Cardiac fibroblast (primary cell): ENCODE data around the gene PTPRT.

Experiments used
- DNase-seq, 2 donors: peaks; one replicate each; pipeline versions ENCODE4 v3.0.0 to v3.0.0-alpha.2; 2010; ENCODE audit warnings: low read depth in 2 of 2
- H3K4me3 ChIP-seq, 2 donors: replicated peaks in 1 of 2; 1 replicate in 1 of 2; 2 replicates in 1 of 2; pipeline ENCODE4 v1.5.1; 2011; ENCODE audit warnings: low read depth in 2 of 2, low read length in 2 of 2, mild to moderate bottlenecking in 2 of 2, moderate library complexity in 1 of 2
- TF ChIP-seq, protein P1 (sequence below): IDR thresholded peaks from one replicate; pipeline ENCODE4 v1.5.1; 2011; ENCODE audit warnings: low read depth, mild to moderate bottlenecking, low read length, inconsistent platforms

The PTPRT gene

DNA sequence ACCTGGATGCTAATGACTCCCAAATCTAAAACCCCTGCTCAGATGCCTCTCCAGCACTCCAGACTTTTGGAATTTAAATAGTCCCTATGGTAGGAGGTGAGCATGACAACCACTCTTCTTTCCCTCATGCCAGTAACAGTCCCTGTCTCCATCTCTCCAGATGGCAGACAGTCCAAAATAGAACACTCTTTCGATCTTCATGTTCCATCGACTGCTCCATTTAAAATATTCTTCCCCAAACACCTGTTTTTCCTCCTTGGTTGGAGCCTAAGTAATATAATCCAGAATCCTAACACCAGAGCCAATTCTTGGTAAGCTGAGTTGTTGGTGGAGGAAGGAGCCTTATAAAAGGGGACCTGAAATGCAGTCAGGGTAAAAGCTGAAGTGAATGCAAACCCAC lies 848.1 kb downstream of the PTPRT start:
- no peak for DNase-seq
- H3K4me3 ChIP-seq, result no peak overlapping the region
- TF ChIP-seq, protein P1, sequence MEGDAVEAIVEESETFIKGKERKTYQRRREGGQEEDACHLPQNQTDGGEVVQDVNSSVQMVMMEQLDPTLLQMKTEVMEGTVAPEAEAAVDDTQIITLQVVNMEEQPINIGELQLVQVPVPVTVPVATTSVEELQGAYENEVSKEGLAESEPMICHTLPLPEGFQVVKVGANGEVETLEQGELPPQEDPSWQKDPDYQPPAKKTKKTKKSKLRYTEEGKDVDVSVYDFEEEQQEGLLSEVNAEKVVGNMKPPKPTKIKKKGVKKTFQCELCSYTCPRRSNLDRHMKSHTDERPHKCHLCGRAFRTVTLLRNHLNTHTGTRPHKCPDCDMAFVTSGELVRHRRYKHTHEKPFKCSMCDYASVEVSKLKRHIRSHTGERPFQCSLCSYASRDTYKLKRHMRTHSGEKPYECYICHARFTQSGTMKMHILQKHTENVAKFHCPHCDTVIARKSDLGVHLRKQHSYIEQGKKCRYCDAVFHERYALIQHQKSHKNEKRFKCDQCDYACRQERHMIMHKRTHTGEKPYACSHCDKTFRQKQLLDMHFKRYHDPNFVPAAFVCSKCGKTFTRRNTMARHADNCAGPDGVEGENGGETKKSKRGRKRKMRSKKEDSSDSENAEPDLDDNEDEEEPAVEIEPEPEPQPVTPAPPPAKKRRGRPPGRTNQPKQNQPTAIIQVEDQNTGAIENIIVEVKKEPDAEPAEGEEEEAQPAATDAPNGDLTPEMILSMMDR, result no peak

DNA sequence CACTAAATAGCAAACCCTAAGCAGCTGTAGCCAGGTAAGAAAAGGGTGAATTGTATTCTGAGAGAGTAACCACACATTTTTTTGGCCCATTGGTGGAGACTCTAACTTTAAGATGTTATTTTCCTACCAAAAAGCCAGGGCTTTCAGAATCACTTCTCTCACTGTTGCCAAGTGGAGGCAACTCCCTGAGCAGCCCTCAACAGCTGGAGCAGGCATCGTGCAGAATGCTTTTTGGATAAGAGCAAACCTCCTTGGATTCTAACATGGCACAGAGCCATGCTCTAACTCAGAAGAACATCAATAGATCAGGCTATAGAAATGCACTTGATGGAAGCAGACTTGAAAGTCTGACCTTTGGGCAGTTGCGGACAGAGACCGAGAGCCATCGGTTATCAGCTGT lies 849.3 kb downstream of the PTPRT start:
- no peak for DNase-seq
- H3K4me3 ChIP-seq, result no peak overlapping the region
- TF ChIP-seq, protein P1, result no peak

- TF ChIP-seq, protein P1, result no peak
- no peak overlapping the region for H3K4me3 ChIP-seq
- DNase-seq, result no peak
Measured at GRCh38 chr20:42338294-42339201, 851.2 kb downstream of the PTPRT start.

GRCh38 chr20:42336576-42336975 lies 853.1 kb downstream of the PTPRT start:
- DNase-seq, result no peak
- TF ChIP-seq, protein P1, result no peak
- H3K4me3 ChIP-seq, result no peak overlapping the region

DNA sequence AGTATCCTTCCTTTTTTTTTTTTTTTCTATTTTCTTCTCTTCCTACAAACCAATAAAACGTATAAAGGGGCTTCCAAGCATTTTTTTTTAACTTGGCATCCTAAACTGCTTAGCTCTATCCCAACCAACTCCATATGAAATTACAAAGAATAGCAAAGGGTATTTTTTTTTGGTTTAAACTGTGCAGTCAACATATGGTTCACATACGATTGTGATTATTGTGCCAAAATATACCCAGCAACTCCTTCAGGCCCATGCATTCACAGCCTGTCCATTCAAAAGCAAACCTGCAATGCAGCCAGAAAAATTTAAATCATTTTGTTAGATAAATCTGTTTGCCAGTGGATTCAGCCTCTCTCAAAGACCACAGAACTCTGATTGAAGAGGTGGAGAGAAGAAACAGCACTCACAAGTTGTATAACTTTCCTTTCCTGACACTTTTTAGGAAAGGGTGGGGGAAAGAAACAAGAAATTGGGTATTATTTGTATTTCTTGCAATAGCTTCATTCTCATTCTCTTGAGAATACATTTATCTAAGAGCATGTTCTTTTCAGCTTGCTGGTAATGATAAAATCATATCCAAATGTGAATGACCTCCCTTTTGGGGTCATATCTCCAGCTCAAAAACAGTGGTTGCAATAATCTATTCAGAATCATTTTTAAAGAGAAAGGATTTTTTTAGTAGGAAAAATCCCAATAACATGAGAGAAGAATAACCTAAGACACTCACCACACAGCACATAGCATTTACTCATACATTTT lies 870.3 kb downstream of the PTPRT start:
- TF ChIP-seq, protein P1, result no peak
- no peak overlapping the region for H3K4me3 ChIP-seq
- no peak for DNase-seq

- no peak overlapping the region for H3K4me3 ChIP-seq
- DNase-seq, result no peak
- TF ChIP-seq, protein P1, result no peak
Measured at GRCh38 chr20:42313704-42314103, 876.0 kb downstream of the PTPRT start.
